GM19239 (cell line): ENCODE data around the gene ACRV1.
"Not testable (repeated sequence)": the region's sequence is repeated elsewhere in the genome, so short reads cannot be mapped to it uniquely, and the experiment has no call there.

ENCODE experiments used
- DNase-seq: peaks from one replicate; pipeline ENCODE4 v3.0.0; 2011; ENCODE audit warnings: low spot score; ENCODE audit not compliant: insufficient read length
- FAIRE-seq: peaks from 2 replicates; lab custom pipeline; 2011; peaks lifted over from hg19 to GRCh38; lab: Jason Lieb, UNC

The ACRV1 gene, protein sequence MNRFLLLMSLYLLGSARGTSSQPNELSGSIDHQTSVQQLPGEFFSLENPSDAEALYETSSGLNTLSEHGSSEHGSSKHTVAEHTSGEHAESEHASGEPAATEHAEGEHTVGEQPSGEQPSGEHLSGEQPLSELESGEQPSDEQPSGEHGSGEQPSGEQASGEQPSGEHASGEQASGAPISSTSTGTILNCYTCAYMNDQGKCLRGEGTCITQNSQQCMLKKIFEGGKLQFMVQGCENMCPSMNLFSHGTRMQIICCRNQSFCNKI

DNA sequence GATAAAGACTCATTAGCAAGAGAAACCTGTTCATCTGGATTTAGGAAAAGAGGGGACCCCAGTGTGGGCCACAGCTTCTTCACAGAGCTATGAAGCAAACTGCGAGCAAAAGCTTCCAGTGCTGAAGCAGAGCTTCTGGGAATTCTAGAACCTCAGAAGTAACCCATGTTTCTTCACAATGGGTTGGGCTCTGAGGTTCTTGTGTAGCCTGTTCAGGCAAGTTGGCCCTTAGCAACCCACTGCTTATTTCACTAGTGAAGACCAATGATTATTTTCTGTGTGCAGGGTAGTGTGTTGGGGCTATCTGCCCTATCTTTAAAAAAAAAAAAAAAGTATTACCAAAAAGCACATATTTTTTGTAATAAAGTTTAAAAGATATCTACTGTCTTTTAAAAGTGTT, at the start of gene ACRV1:
TSS of gene ACRV1 (minus strand) at position 101 of the 400 bp plus-strand sequence. CDS start at position 34, 67 bp downstream.
- DNase-seq, result no peak
- FAIRE-seq, result no peak

DNA sequence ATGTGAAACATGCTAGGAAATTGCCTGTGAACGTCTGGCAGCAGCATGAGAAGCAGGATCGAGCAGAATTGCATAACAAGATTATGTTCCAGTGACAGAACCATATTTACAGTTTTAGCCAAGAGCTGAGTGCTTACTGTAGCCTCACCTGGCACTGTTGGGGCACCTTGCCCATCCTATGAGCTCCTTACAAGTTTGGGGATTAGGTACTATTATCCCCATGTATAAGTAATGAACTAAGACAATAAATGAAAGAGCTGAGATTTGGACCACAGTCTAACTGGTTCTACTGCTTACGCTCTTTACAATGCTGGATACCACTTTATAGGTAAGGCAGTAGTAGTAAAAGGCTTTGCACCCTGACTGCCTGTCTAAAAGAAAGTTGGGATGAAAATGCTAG, 48.3 kb upstream of the ACRV1 start:
- DNase-seq (no peak), FAIRE-seq (no peak)

DNA sequence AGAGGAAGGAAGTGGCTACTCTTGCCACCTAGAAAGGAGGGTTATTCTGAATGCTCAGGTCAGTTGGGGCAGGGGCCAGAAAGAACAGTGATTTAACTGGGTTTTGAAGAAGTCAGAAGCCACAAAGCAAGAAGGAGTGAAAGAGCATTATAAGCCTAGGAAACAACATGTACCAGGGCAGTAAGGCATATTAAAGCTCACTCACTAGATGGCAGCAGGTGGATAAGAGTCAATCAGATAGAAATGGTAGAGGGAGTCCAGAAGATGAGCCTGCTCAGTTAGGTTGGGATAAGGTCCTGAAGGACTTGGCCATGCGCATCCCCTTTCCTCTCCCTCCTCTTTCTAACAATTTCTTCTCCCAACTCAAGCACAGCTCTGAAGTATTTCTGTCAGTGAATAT, 43.5 kb upstream of the ACRV1 start:
- DNase-seq (no peak), FAIRE-seq (no peak)

DNA sequence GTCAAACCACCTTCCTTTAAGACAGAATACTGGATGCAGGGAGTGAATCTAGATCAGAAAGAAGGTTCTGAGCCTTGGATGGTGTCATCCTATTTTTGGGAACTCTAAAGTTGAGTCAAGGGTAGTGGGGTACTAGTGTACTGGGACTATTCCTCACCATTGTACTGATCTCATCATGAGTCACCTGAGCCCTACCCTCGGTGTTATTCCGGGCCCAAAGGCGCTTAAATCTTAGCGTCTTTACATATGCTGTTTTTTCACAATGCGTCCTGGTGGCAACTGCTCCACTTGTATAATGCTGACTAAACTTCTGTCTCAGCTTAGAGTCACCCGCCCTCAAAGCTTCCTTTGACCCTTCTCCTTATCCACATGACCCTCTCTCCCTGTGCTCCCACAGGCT, 40.1 kb upstream of the ACRV1 start:
- no peak for DNase-seq
- FAIRE-seq, result no peak

DNA sequence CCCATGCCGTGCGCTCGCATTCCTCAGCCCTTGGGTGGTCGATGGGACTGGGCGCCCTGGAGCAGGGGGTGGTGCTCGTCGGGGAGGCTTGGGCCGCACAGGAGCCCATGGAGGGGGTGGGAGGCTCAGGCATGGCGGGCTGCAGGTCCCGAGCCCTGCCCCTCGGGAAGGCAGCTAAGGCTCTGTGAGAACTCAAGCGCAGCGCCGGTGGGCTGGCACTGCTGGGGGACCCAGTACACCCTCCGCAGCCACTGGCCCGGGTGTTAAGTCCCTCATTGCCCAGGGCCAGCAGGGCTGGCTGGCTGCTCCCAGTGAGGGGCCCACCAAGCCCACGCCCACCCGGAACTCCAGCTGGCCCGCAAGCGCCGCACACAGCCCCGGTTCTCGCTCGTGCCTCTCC, 24.0 kb upstream of the ACRV1 start:
- FAIRE-seq, DNase-seq: not testable (repeated sequence)

DNA sequence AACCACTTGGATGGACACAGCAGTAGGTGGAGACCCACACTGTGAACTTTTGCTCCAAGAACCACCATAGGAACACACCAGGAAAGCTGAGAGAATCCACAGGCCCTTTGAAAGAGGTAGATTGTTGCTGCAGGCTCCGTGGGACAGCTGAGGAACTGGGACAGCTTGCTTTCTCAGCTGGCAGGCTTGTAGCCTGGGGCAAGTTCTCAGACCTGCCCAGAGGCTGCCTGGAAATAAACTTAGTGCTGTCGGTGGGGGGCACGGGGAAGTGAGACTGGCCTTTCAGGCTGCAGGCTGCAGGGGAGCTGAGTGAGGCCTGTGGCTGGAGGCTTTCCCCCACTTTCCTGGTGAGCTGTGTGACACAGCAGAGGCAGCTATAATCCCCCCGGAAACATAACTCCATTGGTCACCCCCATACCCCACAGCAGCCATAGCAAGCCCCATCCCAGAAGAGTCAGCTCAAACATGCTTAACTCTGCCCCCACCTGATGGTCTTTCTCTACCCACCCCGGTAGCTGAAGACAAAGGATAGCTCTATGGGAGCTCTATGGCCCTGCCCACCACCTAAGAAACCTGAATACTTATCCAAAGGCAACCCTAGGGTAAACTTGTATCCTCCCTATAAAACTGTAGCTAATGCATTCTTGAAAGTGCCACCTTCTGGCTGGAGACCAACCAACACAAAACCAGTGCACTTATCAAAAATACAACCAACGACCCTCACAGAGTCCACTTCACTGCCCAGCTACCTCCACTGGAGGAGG, 21.4 kb upstream of the ACRV1 start:
- DNase-seq, result no peak
- FAIRE-seq, result no peak

- no peak for DNase-seq
- FAIRE-seq, result no peak
Measured at GRCh38 chr11:125701018-125701610, 20.5 kb upstream of the ACRV1 start.

DNA sequence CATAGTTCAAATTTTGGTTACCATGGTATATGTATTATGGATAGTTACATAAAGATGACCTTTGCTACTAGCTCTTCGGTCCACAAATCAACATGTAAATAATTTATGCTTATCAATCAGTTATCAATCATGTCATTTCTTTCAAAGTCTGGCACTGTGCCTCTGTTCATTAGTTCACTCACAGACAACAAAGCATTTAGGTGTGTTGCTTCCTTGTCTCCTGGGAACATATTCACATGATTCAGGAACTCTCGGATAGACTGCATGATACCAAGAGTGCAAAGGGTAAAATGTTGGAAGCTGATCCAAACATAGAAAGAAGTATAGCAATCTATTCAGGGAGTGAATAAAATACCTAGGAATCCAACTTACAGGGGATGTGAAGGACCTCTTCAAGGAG, 14.3 kb upstream of the ACRV1 start:
- no peak for FAIRE-seq
- DNase-seq, result no peak

DNA sequence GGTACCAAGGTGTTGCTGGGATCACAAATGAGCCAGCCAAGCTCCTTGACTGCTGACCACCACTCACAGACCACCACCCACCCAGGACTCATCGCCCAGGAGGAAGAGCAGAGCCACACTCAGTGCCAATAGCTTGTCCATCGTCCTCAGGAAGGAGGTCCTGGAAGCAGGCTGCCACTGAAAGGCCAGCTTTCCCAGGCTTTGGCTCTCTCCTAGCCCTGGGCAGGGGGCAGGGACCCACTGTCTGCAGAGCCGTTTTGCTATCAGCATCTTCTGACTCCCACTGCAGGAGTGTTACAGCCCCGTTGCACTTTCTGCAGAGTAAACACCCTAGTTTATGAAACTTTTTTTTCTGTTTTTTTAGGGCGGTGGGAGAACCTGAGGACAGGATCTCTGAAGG, 12.2 kb upstream of the ACRV1 start:
- FAIRE-seq (no peak), DNase-seq (no peak)

DNA sequence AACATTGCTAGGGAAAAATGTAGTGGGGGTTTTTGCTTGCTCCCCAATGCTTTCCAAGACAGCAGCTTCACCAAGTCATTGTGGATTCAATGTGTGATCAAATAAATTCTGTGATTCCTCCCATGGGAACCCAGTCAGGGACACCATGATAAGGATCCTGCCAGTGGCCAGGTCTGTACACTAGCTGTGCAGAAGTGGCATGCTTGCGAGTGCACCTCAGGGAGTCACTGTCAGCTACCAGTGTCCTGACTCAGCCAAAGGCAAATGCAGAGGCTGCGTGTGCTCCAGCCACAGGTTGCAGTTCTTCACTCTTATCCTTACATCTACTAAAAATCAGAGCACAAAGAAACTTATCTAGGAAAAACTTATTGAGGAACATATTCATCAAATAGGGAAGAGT, 9.4 kb upstream of the ACRV1 start:
- DNase-seq, result no peak
- no peak for FAIRE-seq

GRCh38 chr11:125689274-125689859, 8.7 kb upstream of the ACRV1 start:
- FAIRE-seq, result no peak
- DNase-seq, result no peak

DNA sequence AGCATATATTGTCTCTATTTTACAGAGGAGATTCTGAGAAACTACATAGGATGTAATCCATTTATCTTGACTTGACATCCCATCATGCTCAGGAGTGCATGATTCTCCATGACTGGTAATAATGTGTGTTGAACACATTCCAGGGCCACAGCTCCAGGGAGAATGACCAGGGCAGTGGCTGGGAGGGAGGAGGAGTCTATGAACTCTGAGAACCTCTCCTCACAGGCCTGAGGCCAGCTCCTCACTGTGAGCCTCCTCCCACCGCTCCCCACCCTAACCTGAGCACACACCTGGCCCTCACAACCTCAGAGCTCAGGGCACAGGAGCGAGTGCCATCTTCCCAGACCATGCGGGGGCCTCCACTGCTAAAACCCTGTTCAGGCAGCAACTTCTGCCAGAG, 8.0 kb upstream of the ACRV1 start:
- FAIRE-seq, result no peak

GRCh38 chr11:125688066-125688465, 7.4 kb upstream of the ACRV1 start:
- no peak for FAIRE-seq
- no peak for DNase-seq

More for the DNA sequence above, 8.0 kb upstream of the ACRV1 start:
- DNase-seq, result no peak

DNA sequence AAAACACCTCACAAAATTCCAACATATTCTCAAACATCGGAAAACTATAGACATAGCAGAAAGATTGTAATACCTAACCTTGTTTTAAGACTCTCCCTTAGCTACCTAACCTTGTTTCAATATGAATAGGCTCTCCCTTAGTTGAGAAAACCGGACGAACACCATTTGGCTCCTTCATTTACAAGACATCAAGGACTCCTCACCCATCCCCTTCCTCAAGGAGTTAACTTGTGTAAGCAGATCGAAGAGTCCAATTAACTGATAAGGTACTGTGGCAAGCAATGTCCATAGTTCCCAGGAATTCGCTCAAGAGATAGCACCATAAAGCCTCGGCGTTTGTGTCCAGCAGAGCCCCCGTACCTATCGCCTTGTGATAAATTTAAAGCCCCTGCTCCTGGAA, 4.6 kb upstream of the ACRV1 start:
- FAIRE-seq (no peak), DNase-seq (no peak)

DNA sequence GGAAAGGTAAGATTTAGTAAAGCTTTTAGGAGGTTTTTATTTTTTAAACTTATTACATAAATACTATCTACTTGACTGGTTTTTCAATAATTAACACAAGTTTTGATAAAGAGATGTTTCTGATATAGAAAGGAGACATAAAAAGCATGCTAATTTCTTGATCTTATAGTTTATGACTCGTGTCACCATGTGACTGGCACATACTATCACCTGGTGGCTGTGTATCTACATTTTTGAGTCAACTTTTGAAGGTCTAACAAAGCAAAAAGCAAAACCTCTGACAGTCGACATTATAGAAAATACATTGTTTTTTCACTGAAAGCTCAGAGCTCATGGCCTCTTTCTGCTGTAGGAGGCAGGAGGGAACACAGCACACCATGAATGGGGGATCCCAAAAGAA, 810 bp downstream of the ACRV1 start:
- FAIRE-seq, result no peak
- no peak for DNase-seq

DNA sequence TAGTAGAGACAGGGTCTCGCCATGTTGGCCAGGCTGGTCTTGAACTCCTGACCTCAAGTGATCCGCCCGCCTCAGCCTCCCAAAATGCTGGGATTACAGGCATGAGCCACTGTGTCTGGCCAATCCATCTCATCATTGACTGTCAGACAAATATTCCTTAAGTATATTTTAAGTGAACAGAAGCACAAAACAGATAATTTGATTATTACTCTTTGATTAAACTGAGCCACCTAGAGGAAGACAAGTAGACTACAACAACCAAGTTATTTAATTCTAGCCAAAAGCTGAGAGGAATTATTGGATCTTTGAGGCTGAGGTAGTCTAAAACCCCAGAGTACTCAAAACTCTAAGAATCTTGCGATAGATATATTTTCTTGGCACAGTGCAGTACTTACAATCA, 1.2 kb downstream of the ACRV1 start:
- DNase-seq (no peak), FAIRE-seq (no peak)

GRCh38 chr11:125675196-125675595, 5.5 kb downstream of the ACRV1 start:
- FAIRE-seq (peak; percentile 26), DNase-seq (no peak)

DNA sequence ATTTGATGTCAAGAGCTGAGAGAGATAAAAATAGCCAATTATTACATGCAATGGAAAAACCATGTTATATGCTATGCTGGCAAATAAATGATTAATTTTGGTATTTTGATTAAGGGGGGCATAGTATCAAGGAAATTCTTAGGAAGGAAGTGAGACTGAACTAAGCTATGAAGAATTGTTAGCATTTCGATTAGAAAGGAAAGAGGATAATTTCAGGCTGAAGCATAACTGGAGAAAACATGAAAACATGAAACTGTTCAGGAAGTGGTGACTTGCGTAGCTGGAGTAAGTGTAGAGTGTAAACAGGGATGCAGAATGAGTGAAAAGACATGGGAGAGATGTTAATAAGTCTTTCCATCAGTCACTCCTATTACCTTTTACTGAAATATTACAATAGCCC, 6.4 kb downstream of the ACRV1 start:
- no peak for FAIRE-seq

DNA sequence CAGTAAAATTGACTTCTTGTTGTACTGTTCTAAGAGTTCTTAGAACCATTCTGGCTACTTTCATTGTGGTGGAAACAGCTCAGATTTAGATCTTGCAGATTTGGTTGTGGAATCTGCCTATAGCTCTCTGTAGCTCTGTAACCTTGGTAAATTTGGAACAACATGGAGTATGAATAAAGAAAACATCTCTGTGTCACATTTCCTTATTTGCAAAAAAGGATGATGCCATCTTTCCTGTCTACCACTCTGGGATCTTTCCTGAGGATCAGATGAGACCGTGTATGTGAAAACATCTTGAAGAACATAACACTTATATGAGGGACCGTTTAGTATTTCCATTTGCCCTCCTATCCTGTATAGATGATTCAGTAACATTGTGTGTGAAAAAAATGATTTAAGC, 9.1 kb downstream of the ACRV1 start:
- FAIRE-seq (no peak), DNase-seq (no peak)

More for the DNA sequence above, 6.4 kb downstream of the ACRV1 start:
- no peak for DNase-seq

GRCh38 chr11:125670172-125670571, 10.5 kb downstream of the ACRV1 start:
- FAIRE-seq (no peak), DNase-seq (no peak)

- FAIRE-seq, result peak; percentile 60
- no peak for DNase-seq
Measured at GRCh38 chr11:125667151-125667550, 13.5 kb downstream of the ACRV1 start.
